NCI-H345 treated with DMSO at 0.1 percent for 48 hours (cell line): ENCODE measurements around the gene PITPNC1.
"Not testable (repeated sequence)": the region's sequence is repeated elsewhere in the genome, so short reads cannot be mapped to it uniquely, and the experiment has no call there.

ENCODE experiments used
- DNase-seq: peaks from one replicate; lab custom pipeline; 2025; ENCODE audit not compliant: unreplicated experiment; lab: John Stamatoyannopoulos, UW

The PITPNC1 gene

DNA sequence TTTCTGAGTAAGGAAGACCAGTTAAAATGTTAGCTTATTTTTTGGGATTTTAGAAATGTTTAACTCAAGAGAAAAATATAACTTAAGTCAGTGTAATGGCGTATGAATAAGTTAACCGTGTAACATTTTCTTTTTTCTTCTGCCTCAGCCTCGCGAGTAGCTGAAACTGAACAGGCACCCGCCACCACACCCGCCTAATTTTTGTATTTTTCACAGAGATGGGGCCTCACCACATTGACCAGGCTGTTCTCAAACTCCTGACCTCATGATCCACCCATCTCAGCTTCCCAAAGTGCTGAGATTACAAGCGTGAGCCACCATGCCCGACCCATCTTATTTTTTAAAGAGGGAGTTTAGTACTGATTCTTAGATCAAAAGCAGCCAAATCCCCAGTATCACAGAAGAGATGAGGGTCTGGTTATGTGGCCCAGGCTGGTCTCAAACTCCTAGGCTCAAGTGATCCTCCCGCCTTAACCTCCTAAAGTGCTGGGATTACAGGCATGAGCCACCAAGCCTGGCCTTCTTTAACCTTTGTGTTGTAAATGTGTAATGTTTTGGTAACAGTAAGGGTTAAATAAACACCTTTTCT is 16.8 kb downstream of the PITPNC1 start:
- no peak for DNase-seq

DNA sequence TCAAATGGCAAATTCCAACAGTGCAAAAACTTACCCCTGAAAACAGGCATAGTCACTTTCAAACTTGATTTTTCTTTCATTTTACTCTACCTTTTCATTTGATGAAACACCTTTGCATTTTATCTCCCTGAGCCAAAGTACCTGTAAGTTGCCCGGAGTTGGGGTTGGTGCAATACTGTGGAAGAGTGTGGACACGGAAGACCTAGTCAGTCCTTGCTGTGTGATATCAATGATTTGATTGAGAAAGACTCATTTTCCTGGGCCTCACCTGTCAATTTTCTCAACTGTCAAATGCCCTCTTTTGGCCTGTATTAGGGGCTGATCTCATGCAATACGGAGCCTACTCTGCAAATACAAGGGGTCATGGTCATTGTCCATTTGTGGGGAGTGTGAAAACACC is 22.6 kb downstream of the PITPNC1 start:
- DNase-seq: no peak

DNA sequence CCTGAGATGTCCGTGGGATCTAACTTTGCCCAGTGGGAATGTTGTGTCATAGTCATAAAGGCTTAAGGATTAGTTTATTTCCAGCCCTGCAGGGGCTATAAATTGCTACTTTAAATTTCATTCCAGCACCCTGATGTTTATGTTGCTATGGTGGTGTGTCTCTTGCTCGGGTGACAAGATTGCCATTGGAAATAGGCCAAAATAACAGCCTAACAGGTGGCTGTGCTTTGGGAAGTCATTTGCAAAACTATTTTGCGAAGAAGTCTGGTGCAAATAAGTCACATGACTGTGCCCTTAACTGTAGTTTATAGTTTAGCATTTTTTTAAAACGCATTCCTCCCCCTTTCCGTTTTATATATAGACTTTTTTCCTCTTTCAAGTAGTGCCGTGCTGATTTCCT is 23.1 kb downstream of the PITPNC1 start:
- DNase-seq: no peak

DNA sequence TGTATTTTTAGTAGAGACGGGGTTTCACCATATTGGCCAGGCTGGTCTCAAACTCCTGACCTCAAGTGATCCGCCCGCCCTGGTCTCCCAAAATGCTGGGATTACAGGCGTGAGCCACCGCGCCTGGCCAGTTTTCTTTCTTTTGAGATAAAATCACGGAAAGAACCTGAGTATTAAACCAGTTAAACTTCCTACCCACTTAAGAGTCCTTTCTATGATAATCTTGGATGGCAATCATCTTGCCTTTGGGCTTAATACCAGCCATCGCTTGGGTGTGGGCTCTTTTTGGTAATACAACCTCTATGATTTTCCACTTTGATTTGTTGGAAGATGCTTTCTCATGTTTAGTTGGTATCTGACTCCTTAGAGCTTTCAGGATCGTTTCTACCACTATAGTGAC is 24.0 kb downstream of the PITPNC1 start:
- DNase-seq: no peak

DNA sequence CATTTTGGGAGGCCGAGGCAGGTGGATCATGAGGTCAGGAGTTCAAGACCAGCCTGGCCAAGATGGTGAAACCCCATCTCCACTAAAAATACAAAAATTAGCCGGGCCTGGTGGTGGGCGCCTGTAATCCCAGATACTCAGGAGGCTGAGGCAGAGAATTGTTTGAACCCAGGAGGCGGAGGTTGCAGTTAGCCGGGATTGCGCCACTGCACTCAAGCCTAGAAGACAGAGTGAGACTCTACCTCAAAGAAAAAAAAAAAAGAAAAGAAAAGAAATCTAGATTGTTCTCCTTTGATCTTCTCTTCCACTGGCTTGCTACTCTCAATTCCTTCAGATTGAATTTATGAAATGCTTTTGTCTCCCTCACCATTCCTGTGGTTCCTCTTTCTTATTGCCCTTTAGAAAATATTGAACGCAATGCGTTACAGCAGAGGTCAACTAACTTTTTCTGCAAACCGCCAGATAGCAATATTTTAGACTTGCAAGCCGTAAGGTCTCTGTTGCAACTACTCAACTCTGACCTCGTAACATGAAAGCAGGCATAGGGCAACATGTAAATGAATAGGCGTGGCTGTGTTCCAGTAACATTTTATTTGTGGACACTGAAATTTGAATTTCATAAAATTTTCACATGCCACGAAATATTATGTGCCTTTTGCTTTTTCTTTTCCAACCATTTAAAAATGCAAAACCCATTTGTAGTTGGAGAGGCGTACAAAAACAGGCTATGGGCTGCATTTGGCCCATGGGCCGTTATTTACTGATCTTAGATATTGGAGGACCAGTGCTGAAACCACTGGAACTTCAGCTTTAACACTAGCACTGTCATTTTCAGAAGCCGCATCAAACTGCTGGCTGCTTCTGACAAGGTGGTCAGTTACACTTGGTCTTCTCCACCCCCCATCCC is 24.8 kb downstream of the PITPNC1 start:
- no peak for DNase-seq

DNA sequence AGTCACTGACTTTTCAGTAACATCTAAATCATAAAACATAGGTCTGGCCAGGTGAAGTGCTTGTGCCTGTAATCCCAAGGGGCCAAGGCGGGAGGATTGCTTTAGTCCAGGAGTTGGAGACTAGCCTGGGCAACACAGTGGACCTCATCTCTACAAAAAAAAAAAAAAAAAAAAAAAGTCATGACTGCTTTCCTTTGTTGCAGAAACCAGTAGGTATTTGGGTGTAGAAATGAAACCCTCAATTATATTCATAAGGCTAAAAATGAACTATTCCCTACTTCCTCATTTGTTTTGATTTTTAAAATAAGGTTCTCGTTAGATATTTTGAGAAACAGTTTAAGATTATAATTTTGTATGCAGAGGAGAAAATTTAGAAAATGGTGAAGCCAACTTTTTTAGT is 26.0 kb downstream of the PITPNC1 start:
- no peak for DNase-seq

DNA sequence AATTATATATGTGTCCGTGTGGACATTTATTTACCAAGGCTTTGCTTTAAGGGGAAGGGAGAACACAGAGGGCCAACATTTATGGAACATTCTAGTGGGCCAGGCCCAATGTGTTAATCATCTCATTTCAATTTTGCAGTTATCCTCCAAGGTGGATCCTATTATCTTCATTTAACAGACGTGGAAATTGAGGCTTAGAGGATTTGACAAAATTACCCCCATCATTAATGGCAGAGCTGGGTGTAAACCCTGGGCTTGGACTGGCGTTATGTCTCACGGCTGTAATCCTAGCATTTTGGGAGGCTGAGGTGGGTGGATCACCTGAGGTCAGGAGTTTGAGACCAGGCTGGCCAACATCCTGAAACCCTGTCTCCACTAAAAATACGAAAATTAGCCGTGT is 26.4 kb downstream of the PITPNC1 start:
- DNase-seq: no peak

DNA sequence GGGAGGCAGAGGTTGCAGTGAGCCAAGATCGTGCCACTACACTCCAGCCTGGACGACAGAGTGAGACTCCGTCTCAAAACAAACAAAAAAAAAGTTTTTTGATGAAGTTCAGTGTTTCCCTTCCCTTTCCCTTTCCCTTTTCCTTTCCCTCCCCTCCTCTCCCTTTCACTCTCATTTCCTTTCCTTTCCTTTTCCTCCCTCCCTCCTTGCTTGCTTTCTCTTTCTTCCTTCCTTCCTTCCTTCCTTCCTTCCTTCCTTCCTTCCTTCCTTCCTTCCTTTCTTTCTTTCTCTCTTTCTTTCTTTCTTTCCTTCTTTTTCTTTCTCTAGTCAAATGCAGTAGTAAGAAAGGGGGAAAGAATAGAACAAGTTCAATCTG is 31.4 kb downstream of the PITPNC1 start:
- not testable (repeated sequence) for DNase-seq

DNA sequence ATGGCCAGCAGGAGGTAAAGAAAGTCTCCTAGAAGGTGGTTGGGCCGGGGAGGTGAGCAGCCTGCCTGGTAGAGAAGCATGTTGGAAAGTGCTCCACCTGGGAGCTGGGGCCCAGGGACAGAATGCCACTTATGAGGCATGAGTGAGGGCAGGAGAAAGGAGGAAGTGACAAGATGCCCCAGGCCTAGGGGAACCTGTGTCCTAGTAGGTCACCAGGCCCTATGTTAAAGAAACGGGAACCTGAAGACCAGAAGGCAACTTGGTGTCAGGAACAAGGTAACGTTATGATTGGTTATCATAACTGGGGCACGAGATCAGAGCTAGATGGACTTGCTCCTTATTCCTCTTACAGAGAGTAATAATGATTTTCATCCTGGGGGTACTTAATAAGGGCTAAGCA is 34.3 kb downstream of the PITPNC1 start:
- no peak for DNase-seq

DNA sequence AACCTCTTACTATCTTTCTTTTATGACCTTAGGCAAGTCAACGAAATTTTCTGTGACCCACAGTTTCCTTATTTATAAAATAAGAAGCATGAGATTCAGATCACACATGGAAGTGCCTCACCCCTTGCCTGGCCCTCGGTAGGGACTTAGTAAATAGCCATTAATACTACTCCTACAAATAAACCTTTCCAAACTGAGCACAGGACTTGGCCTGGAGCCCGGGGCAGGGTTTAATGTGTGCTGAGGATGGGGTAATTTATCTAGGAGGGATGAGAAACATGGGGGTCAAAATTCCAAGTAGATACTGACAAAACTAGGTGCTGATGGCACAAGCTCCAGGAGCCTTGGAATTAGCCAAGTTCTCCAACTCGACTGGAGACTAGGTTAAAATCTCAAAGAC is 35.0 kb downstream of the PITPNC1 start:
- DNase-seq: no peak

DNA sequence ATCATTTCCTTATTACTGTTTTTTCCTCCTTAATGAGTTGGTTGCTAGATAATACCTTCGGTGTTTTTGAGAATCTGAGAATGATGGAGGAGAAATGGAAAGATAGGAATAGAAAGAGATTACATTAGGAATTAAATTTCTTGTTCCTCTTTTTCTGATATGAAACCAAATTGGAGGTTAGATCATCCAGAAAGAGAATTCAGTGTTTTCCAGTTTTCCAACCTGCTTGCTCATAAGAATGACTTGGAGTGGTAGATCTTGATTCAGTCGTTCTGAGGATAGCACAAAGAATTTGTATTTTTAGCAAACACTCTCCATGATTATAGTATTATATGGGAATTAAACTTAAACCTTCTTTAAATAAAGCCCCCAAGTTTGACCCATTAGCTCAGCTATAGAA is 35.9 kb downstream of the PITPNC1 start:
- no peak for DNase-seq

DNA sequence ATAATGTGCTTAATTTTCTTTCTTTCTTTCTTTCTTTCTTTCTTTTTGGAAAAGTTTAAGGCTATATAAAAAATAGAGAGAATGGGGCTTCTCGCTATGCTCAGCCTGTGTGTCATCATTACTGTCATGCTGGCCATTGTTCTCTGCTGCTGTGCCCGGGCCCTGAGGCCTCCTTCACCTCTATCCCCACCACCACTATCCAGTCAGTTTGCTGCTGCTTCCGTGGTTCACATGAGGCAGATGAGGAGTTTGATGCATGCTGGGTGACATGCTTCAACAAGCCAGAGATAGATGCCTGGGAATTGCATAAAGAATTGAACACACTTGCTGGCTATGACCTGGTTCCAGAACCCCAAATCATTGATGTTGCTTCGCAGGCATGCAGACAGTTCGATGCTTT is 36.3 kb downstream of the PITPNC1 start:
- no peak for DNase-seq

DNA sequence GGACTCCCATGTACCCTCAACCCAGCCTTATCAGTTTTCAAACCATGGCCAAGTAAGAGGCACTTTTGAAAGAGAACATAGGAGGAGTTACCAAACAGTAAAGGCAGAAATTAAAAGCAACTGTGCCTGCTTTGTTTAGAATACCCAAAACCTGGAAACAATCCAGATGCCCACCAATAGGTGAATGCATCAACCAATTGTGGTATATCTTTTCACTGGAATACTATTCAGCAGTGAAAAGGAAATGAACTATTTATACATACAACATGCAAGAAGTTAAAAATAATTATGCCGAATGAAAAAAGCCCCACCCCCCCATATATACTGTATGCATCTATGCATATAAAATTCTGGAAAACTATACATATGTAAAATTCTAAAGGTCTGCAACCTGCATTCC is 37.0 kb downstream of the PITPNC1 start:
- DNase-seq: no peak

DNA sequence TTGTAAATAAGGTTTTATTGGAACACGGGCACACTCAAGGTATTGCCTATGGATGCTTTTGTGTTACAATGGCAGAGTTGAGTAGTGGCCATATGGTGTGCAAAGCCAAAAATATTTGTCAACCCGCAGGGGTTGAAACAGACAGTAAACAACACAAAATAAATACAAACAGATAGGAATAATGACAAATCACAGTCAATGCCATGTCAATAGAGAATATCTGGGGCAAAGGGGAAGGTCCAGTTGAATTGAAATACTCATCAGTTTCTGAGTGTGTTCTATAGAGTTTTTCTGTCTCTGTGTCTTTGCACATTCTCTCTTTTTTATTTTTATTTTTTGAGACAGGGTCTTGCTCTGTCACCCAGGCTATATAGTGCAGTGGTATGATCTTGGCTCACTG is 37.5 kb downstream of the PITPNC1 start:
- DNase-seq: no peak

DNA sequence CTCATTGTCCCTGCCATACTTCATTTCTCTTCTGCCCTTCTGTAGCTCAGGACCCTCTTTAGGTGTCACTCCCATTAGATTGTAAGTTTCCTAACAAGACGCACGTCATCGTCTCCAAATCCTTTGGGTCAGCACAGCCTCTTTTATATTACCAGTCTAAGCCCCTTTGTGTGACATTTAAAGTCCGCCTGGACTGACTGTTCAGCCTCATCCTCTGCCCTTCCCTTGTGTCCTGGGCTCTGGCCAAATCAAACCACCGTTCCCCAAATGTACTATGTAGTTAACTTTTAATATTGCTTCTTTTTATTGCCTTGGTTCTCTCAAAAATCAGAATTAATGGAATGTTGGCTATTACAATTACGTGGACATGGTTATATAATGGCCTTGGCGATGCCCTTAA is 38.2 kb downstream of the PITPNC1 start:
- DNase-seq: no peak

DNA sequence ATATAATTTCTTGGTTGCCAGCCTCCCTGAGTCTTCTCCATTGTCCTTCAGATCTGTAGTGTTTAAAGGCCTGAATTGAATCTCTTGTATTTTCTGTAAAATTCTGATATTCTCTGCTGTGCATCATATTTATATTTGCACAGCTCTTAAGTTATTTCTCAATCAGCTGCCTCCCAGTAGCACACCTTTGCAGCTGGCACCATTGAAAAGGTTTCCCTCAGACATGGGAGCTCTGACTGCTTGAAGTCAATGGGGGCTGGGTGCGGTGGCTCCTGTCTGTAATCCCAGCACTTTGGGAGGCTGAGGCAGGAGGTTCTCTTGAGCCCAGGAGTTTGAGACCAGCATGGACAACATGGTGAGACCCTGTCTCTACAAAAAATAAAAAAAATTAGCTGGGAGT is 40.4 kb downstream of the PITPNC1 start:
- DNase-seq: no peak

DNA sequence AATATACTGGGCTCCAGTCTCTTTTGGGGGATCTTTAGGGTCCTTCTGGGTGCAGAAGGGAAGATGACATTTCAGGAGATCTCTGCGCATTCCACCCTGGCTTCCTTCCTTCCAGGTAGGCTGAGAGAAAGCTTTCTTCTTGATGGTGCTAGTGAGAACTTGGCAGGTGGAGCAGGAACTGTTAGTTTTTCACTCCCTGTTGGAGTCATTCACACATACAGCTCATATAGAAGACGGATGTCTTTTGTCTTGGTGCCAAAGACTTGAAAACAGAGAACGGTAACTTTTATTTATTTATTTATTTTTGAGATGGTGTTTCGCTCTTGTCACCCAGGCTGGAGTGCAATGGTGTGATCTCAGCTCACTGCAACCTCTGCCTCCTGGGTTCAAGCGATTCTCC is 43.9 kb downstream of the PITPNC1 start:
- no peak for DNase-seq

DNA sequence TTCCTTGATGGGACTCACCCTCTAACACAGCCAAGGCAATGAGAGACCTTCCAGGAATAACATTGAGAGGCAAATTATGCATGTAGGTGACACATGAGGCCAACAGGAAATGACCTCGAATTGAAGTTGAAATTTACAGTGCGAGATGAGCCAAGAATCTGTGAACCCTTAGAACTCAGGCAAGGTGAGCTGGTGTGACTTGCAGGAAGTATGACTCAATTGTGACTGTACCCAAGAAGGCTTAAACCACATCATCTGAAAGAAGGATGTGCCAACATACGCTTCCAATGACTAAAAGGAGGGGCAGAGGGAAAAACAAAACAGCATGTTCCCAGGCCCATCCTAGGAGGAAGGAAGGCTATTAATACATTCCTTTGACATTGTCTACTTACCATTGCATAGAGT is 44.8 kb downstream of the PITPNC1 start:
- DNase-seq: no peak

DNA sequence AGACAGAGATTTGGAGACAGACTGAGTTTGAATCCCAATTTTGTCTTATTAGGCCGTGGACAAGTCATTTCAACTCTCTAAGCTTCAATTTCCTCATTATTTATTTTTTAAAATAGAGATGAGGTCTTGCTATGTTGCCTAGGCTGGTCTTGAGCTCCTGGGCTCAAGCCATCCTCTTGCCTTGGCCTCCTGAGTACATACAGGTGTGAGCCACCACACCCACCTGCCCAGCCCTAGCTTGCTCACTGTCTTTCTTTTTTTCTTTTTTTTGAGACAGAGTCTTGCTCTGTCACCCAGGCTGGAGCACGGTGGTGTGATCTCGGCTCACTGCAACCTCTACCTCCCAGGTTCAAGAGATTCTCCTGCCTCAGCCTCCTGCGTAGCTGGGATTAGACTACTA is 45.2 kb downstream of the PITPNC1 start:
- not testable (repeated sequence) for DNase-seq

DNA sequence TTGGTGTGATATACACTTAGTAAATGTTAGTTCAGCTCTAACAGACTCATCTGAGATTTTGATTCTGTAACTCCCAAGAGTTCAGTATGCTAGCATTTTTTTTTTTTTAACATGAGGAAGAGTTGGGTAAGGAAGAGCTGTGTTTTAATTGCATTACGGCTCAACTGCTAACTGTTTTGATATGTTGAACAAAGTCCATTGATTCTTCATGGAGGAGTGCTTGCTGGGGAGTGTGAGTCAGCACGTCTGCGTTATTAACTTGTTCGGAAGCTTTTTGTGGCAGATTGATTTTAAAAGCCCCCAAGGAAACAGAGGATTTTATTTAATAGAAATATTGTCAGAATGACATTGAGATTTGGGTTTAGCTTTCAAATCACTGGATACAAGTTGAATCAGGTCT is 45.8 kb downstream of the PITPNC1 start:
- DNase-seq: no peak

DNA sequence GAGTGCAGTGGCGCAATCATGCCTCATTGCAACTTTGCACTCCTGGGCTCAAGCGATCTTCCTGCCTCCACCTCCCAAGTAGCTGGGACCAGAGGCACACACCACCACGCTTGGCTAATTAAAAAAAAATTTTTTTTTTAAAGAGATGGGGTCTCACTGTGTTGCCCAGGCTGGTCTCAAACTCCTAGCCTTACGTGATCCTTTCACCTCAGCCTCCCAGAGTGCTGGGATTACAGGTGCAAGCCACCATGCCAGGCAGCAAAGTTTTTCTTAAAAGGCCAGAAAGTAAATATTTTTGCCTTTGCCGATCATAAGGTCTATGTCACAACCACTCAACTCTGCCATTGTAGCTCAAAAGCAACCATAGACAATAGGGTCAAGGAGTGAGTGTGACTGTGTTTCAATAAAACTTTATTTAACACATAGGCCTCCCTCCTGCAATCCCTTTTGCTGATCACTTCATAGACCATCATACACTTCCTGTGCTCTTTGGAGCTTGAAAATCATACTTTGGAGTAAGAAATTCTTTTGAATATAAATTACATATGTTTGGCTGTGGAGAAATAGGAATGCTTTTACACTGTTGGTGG is 48.6 kb downstream of the PITPNC1 start:
- no peak for DNase-seq

DNA sequence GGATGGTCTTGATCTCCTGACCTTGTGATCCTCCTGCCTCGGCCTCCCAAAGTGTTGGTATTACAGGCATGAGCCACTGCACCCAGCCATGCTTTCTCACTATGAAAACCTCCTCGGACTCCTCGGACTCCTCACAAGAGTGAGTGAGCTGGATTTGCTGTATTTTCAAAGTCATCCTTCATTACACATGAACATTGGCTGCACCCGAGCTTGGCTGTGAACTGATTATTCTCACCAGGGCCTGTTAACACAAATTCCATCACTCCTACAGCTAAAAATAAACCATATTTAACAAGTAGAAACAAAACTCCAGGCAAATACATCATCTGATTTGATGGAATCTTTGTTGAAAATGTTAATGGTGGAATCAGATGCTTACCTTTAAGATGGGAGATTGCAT is 50.3 kb downstream of the PITPNC1 start:
- DNase-seq: no peak
